ENCODE results near the gene MYL10.
A peak's percentile ranks its signal among the peaks of the same experiment; 100 is the strongest.

The MYL10 gene

GRCh38 chr7:101629171-101629570, at the start of gene MYL10:
Gene MYL10, minus strand, starts transcription at chr7:101629296. Its CDS starts 178 bp downstream, at chr7:101629118.
- no peak for DNase-seq (ENCODE audit: low read depth)

GRCh38 chr7:101678658-101679057, 49.6 kb upstream of the MYL10 start:
- peak; percentile 88 for DNase-seq (ENCODE audit: low read depth)

- DNase-seq (ENCODE audit: low read depth): peak; percentile 77
These were observed 48.8 kb upstream of the MYL10 start for GRCh38 chr7:101677797-101678479.

GRCh38 chr7:101677391-101677790, 48.3 kb upstream of the MYL10 start:
- no peak for DNase-seq (ENCODE audit: low read depth)

- DNase-seq (ENCODE audit: low read depth): no peak
These were observed 47.9 kb upstream of the MYL10 start for GRCh38 chr7:101676956-101677355.

GRCh38 chr7:101676062-101676598, 47.0 kb upstream of the MYL10 start:
- DNase-seq (ENCODE audit: low read depth): no peak

- DNase-seq (ENCODE audit: low read depth): no peak
These were observed 45.3 kb upstream of the MYL10 start for GRCh38 chr7:101674439-101674838.

- DNase-seq (ENCODE audit: low read depth): no peak
These were observed 44.9 kb upstream of the MYL10 start for GRCh38 chr7:101673951-101674350.

GRCh38 chr7:101673315-101673714, 44.2 kb upstream of the MYL10 start:
- DNase-seq (ENCODE audit: low read depth): no peak

GRCh38 chr7:101671371-101672356, 42.6 kb upstream of the MYL10 start:
- no peak for DNase-seq (ENCODE audit: low read depth)

GRCh38 chr7:101669307-101669706, 40.2 kb upstream of the MYL10 start:
- no peak for DNase-seq (ENCODE audit: low read depth)

- no peak for DNase-seq (ENCODE audit: low read depth)
These were observed 39.6 kb upstream of the MYL10 start for GRCh38 chr7:101668726-101669125.

GRCh38 chr7:101667920-101668319, 38.8 kb upstream of the MYL10 start:
- DNase-seq (ENCODE audit: low read depth): no peak

GRCh38 chr7:101667399-101667798, 38.3 kb upstream of the MYL10 start:
- no peak for DNase-seq (ENCODE audit: low read depth)

GRCh38 chr7:101666741-101667140, 37.6 kb upstream of the MYL10 start:
- DNase-seq (ENCODE audit: low read depth): peak; percentile 46

- no peak for DNase-seq (ENCODE audit: low read depth)
These were observed 37.2 kb upstream of the MYL10 start for GRCh38 chr7:101666293-101666692.

- no peak for DNase-seq (ENCODE audit: low read depth)
These were observed 35.9 kb upstream of the MYL10 start for GRCh38 chr7:101664893-101665471.

GRCh38 chr7:101664436-101664835, 35.3 kb upstream of the MYL10 start:
- DNase-seq (ENCODE audit: low read depth): no peak

- no peak for DNase-seq (ENCODE audit: low read depth)
These were observed 34.7 kb upstream of the MYL10 start for GRCh38 chr7:101663747-101664146.

- DNase-seq (ENCODE audit: low read depth): no peak
These were observed 33.4 kb upstream of the MYL10 start for GRCh38 chr7:101662447-101662998.

- no peak for DNase-seq (ENCODE audit: low read depth)
These were observed 30.6 kb upstream of the MYL10 start for GRCh38 chr7:101659706-101660105.

- no peak for DNase-seq (ENCODE audit: low read depth)
These were observed 28.1 kb upstream of the MYL10 start for GRCh38 chr7:101657171-101657570.
